ENCODE data around the gene DHRSX. TPM values are rescaled to one million over a fixed set of nuclear protein-coding genes. Genes with fewer than 3 reads are reported as not detected.

The DHRSX gene
- total and polyA plus RNA-seq, 2 of the 8 experiments (the other 6 are each of a cell fraction or from before 2014, with no cell fraction given): 35.1 to 43.4 TPM

GRCh38 chrX:2497961-2498780, 2.6 kb downstream of the DHRSX start (continued):
- no peak for TF ChIP-seq RXRA (IDR thresholded peaks at IDR 0.05; ENCODE audit: insufficient read depth, low read depth, low read length)
- no peak for TF ChIP-seq KDM1A (IDR thresholded peaks at IDR 0.05; ENCODE audit: borderline replicate concordance, low read length)
- TF ChIP-seq BRCA1 (IDR thresholded peaks at IDR 0.05; ENCODE audit: low read depth, low read length): no peak
- TF ChIP-seq BCL11A (IDR thresholded peaks at IDR 0.05; ENCODE audit: low read depth in 2 of 2, low read length in 2 of 2): no peak
- no peak for TF ChIP-seq ASH2L (IDR thresholded peaks at IDR 0.05; ENCODE audit: low read length)
- no peak for TF ChIP-seq CHD7 (IDR thresholded peaks at IDR 0.05; ENCODE audit: insufficient replicate concordance, low read length)
- TF ChIP-seq HDAC2 (IDR thresholded peaks at IDR 0.05; ENCODE audit: borderline replicate concordance in 1 of 2, low read depth in 2 of 2, low read length in 2 of 2): no peak
- TF ChIP-seq CBX5 (IDR thresholded peaks at IDR 0.05; ENCODE audit: low read depth, low read length): no peak
- no peak for TF ChIP-seq KDM5A (IDR thresholded peaks at IDR 0.05; ENCODE audit: low read length)
- no peak for TF ChIP-seq TAF7 (optimal IDR thresholded peaks at IDR 0.05; ENCODE audit: borderline replicate concordance, low read depth, low read length)
